GM18499 (cell line): Measurements from ENCODE around the gene ITFG1.
A peak's percentile ranks its signal among the peaks of the same experiment; 100 is the strongest.

Experiments used
- ATAC-seq: cut with Tn5 transposase; IDR thresholded peaks from one replicate; pipeline ENCODE4 v1.9.1; 2021; ENCODE audit warnings: moderate number of reproducible peaks; ENCODE audit not compliant: insufficient read depth, unreplicated experiment

Gene ITFG1

GRCh38 chr16:47460711-47461597 is at the start of gene ITFG1, which contains the start of gene PHKB:
TSS of gene ITFG1 (minus strand) at chr16:47461063. CDS start at chr16:47461045, 18 bp downstream.
TSS of gene PHKB (plus strand) at chr16:47461331. CDS start at chr16:47461351, 20 bp downstream.
- peak; percentile 57 for ATAC-seq

GRCh38 chr16:47507701-47508100 is 46.8 kb upstream of the ITFG1 start:
- ATAC-seq = no peak

GRCh38 chr16:47506800-47507199 is 45.9 kb upstream of the ITFG1 start:
- no peak for ATAC-seq

GRCh38 chr16:47504599-47504998 is 43.7 kb upstream of the ITFG1 start:
- ATAC-seq = no peak

GRCh38 chr16:47503936-47504335 is 43.1 kb upstream of the ITFG1 start:
- no peak for ATAC-seq

- ATAC-seq = no peak
Measured at GRCh38 chr16:47499700-47500264, 38.9 kb upstream of the ITFG1 start.

GRCh38 chr16:47499080-47499699 is 38.3 kb upstream of the ITFG1 start:
- ATAC-seq = no peak

- peak; percentile 45 for ATAC-seq
Measured at GRCh38 chr16:47493381-47494337, 32.8 kb upstream of the ITFG1 start.

GRCh38 chr16:47492428-47493377 is 31.8 kb upstream of the ITFG1 start:
- peak; percentile 51 for ATAC-seq

- no peak for ATAC-seq
Measured at GRCh38 chr16:47492036-47492427, 31.2 kb upstream of the ITFG1 start.

GRCh38 chr16:47490471-47490870 is 29.6 kb upstream of the ITFG1 start:
- ATAC-seq = no peak

- ATAC-seq = no peak
Measured at GRCh38 chr16:47488051-47488450, 27.2 kb upstream of the ITFG1 start.

- no peak for ATAC-seq
Measured at GRCh38 chr16:47486856-47487255, 26.0 kb upstream of the ITFG1 start.

GRCh38 chr16:47483616-47484015 is 22.8 kb upstream of the ITFG1 start:
- ATAC-seq = no peak

- ATAC-seq = no peak
Measured at GRCh38 chr16:47481698-47482374, 21.0 kb upstream of the ITFG1 start.

- ATAC-seq = no peak
Measured at GRCh38 chr16:47480410-47480809, 19.5 kb upstream of the ITFG1 start.

GRCh38 chr16:47477679-47478078 is 16.8 kb upstream of the ITFG1 start:
- ATAC-seq = no peak

- ATAC-seq = no peak
Measured at GRCh38 chr16:47476654-47477345, 15.9 kb upstream of the ITFG1 start.
